K562 (cell line): Measurements from ENCODE around the gene TMEM107. TPM values are rescaled to one million over a fixed set of nuclear protein-coding genes. Genes with fewer than 3 reads are reported as not detected.

ENCODE experiments used
- ATF7 ChIP-seq: fragments of 450-650 bp; IDR thresholded peaks from 2 replicates; pipeline ENCODE4 v1.7.1; 2014; ENCODE audit warnings: mild to moderate bottlenecking, moderate library complexity
- BRCA1 ChIP-seq, 2 experiments: fragments of 450-650 bp in 1 of 2; sonication (generic) in 1 of 2; formaldehyde crosslinking in 1 of 2; IDR thresholded peaks; 2 replicates each; pipeline versions ENCODE4 v1.5.0 to v1.6.1; 2017 to 2020; ENCODE audit warnings: mild to moderate bottlenecking in 1 of 2, missing genetic modification reagents in 1 of 2
- CLOCK ChIP-seq: fragments of 250-450 bp; sonication (Bioruptor Pico); IDR thresholded peaks from 2 replicates; pipeline ENCODE4 v1.4.0; 2020; ENCODE audit warnings: mild to moderate bottlenecking, moderate library complexity, borderline replicate concordance
- CREB3 ChIP-seq: fragments of 450-650 bp; conservative IDR thresholded peaks from 2 replicates; pipeline ENCODE4 v1.6.1; 2016; ENCODE audit warnings: missing genetic modification characterization, low read depth, mild to moderate bottlenecking, missing compliant biosample characterization, moderate library complexity
- GATA2 ChIP-seq: sonication (generic); formaldehyde crosslinking; IDR thresholded peaks from 2 replicates; pipeline ENCODE4 v1.4.0; 2020; ENCODE audit warnings: mild to moderate bottlenecking, missing genetic modification reagents
- KAT7 ChIP-seq: sonication (generic); formaldehyde crosslinking; IDR thresholded peaks from 2 replicates; pipeline ENCODE4 v1.8.0; 2022; ENCODE audit warnings: missing genetic modification reagents, mild to moderate bottlenecking, borderline replicate concordance
- MEF2A ChIP-seq: IDR thresholded peaks from 2 replicates; pipeline ENCODE4 v1.6.1; 2011; ENCODE audit warnings: low read depth, mild to moderate bottlenecking, low read length, moderate library complexity; ENCODE audit not compliant: control insufficient read depth
- MEF2D ChIP-seq: conservative IDR thresholded peaks from 2 replicates; pipeline ENCODE4 v1.6.1; 2016; ENCODE audit warnings: low read depth, missing genetic modification characterization, missing compliant biosample characterization
- RBM14 ChIP-seq: fragments of 200-400 bp; formaldehyde crosslinking; IDR thresholded peaks from 2 replicates; pipeline ENCODE4 v1.6.1; 2018; ENCODE audit warnings: low read depth, mild to moderate bottlenecking, low read length, moderate library complexity, borderline replicate concordance; ENCODE audit not compliant: insufficient read depth
- SIN3A ChIP-seq, 2 experiments: fragments of 150-350 bp in 1 of 2; IDR thresholded peaks; 2 replicates each; pipeline ENCODE4 v1.6.1; 2011 to 2016; ENCODE audit warnings: borderline replicate concordance in 2 of 2, low read depth in 2 of 2, low read length in 2 of 2, mild to moderate bottlenecking in 2 of 2, moderate library complexity in 2 of 2; ENCODE audit not compliant: control insufficient read depth in 1 of 2
- SMARCA5 ChIP-seq: fragments of 450-650 bp; IDR thresholded peaks from 2 replicates; pipeline ENCODE4 v1.6.1; 2016
- SRSF1 ChIP-seq: fragments of 200-400 bp; formaldehyde crosslinking; IDR thresholded peaks from 2 replicates; pipeline ENCODE4 v1.6.1; 2017; ENCODE audit warnings: mild to moderate bottlenecking, low read depth, low read length, moderate library complexity
- TEAD1 ChIP-seq, 2 experiments: fragments of 450-650 bp in 1 of 2; sonication (generic) in 1 of 2; formaldehyde crosslinking; IDR thresholded peaks; 2 replicates each; pipeline versions ENCODE4 v1.4.0 to v1.8.0; 2020 to 2022; ENCODE audit warnings: mild to moderate bottlenecking in 2 of 2, missing genetic modification reagents in 1 of 2
- TFAP4 ChIP-seq: sonication (generic); formaldehyde crosslinking; IDR thresholded peaks from 2 replicates; pipeline ENCODE4 v1.8.0; 2022; ENCODE audit warnings: missing genetic modification reagents, mild to moderate bottlenecking, moderate library complexity, borderline replicate concordance
- ZBTB33 ChIP-seq: sonication (generic); formaldehyde crosslinking; IDR thresholded peaks from 2 replicates; pipeline ENCODE4 v1.8.1; 2023; ENCODE audit warnings: mild to moderate bottlenecking, missing genetic modification reagents
- ZNF41 ChIP-seq: fragments of 250-450 bp; sonication (Bioruptor Pico); conservative IDR thresholded peaks from 2 replicates; pipeline ENCODE4 v1.4.0; 2020; ENCODE audit warnings: mild to moderate bottlenecking
- ZNF561 ChIP-seq: fragments of 450-650 bp; formaldehyde crosslinking; conservative IDR thresholded peaks from 2 replicates; pipeline ENCODE4 v1.4.0; 2020; ENCODE audit warnings: mild to moderate bottlenecking, moderate library complexity
- ZNF75A ChIP-seq: fragments of 450-650 bp; formaldehyde crosslinking; IDR thresholded peaks from 2 replicates; pipeline ENCODE4 v1.4.0; 2020; ENCODE audit warnings: mild to moderate bottlenecking
- polyA plus RNA-seq, 8 experiments: library from polyadenylated mRNA; depleted of rRNA in 4 of 8; stranded (reverse) in 5 of 8; unstranded in 3 of 8; fragments of >200 nt; fragmentation: Nextera tagmentation in 2 of 8; fragmentation: Illumina TruSeq in 1 of 8; extraction: Ambion mirVana in 2 of 8; extraction: Trizol in 1 of 8; gene quantifications; 2 replicates each; pipeline versions ENCODE4 v1.2.1 to v1.2.3, GENCODE V29; 2011 to 2014; ENCODE audit warnings: inconsistent platforms in 1 of 8, missing spikeins in 1 of 8
- total RNA-seq, 7 experiments: library from RNA; depleted of rRNA in 6 of 7; stranded (reverse); fragments of >200 nt in 6 of 7; fragmentation: Illumina TruSeq in 2 of 7; extraction: Trizol in 2 of 7; gene quantifications; 2 replicates each; pipeline versions ENCODE4 v1.2.1 to v1.2.3, GENCODE V29; 2011 to 2021; ENCODE audit warnings: low replicate concordance in 1 of 7

TMEM107 gene
- total and polyA plus RNA-seq, 9 of the 15 experiments (the other 6 are each of a cell fraction or from before 2014, with no cell fraction given) = 7.1 to 26.2 (median 16.9) TPM

DNA sequence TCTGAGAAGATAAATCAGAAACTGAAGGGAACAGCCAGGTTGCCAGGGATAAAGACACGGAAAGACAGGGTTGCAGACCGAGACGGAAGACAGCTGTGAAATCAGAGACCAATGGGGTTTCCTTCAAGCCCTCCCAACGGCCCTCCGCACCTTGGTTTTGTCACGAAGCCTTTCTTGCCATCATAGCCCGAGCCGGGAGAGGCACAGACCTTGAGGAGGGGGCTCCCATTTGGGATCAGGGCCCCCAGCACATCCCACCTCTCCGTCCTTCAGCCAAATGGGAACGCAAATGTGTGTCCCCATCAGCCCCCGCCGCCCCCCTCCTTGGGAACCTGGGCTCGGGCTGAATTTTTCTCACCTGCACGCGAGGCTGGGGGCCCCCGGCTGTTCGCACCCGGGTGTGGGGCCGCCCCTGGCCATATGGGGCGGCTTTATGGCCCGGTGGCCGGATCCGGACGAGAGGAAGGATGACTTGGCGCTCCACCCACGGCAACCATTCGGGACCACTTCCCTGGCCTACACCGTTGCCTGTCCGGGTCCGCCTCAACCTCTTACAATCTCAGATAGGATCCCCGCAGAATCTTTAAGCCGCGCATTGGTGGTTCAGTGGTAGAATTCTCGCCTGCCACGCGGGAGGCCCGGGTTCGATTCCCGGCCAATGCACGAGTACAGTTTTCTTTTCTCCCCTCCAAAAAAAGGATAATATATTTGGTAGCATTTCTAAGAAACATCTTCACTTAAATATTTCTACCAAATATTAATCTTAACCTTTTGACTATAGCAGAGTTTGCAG is 50.8 kb downstream of the TMEM107 start (continued):
- TF ChIP-seq ZNF561 = no peak
- no peak for TF ChIP-seq ZNF75A (CRISPR knock-in tag)
- no peak for TF ChIP-seq ZNF41 (CRISPR knock-in tag)
- no peak for TF ChIP-seq SMARCA5
- TF ChIP-seq TFAP4 (CRISPR knock-in tag) = no peak
- TF ChIP-seq MEF2D (tag) = no peak
- TF ChIP-seq BRCA1 (IDR thresholded peaks at IDR 0.05) = no peak
- TF ChIP-seq BRCA1 (CRISPR knock-in tag; IDR thresholded peaks at IDR 0.05) = no peak
- TF ChIP-seq TEAD1 (CRISPR knock-in tag; IDR thresholded peaks at IDR 0.05) = no peak
- TF ChIP-seq CREB3 (tag) = no peak
- TF ChIP-seq ATF7 = no peak
- no peak for TF ChIP-seq MEF2A
- no peak for TF ChIP-seq CLOCK (CRISPR knock-in tag)
- TF ChIP-seq SRSF1 = no peak
- TF ChIP-seq SIN3A (IDR thresholded peaks at IDR 0.05; ENCODE audit: borderline replicate concordance in 2 of 2, control insufficient read depth in 1 of 2, low read depth in 2 of 2, low read length in 2 of 2) = peak in 1 of 2 experiments; percentile 39; a peak in 1 of 4 replicates
- no peak for TF ChIP-seq ZBTB33 (CRISPR knock-in tag)
- no peak for TF ChIP-seq RBM14
- TF ChIP-seq GATA2 (CRISPR knock-in tag) = no peak
- no peak for TF ChIP-seq KAT7 (CRISPR knock-in tag)
